Neural cell (in vitro differentiated cells): ENCODE measurements around the gene STXBP4. TPM values are rescaled to one million over a fixed set of nuclear protein-coding genes. Genes with fewer than 3 reads are reported as not detected.

Experiments
- H2AFZ ChIP-seq: fragments of 200-600, 300-800 bp; sonication (generic), shearing (Covaris generic); 2 replicates; pipeline ENCODE4 v1.6.0; 2014; ENCODE audit warnings: low read depth, mild to moderate bottlenecking, antibody characterized with exemption, low read length, moderate library complexity
- H3F3A ChIP-seq: fragments of 200-600 bp; shearing (Covaris generic); 2 replicates; pipeline ENCODE4 v1.6.1; 2016; ENCODE audit warnings: mild to moderate bottlenecking, moderate library complexity, mixed read lengths, antibody characterized with exemption, low read length; ENCODE audit not compliant: insufficient read depth, poor library complexity, severe bottlenecking
- H3K27ac ChIP-seq: fragments of 200-600, 300-800 bp; sonication (generic), shearing (Covaris generic); 2 replicates; pipeline ENCODE4 v1.5.1; 2014; ENCODE audit warnings: mild to moderate bottlenecking, low read length, moderate library complexity
- H3K27me3 ChIP-seq: fragments of 300-800, 200-600 bp; sonication (generic), shearing (Covaris generic); 2 replicates; pipeline ENCODE4 v1.6.0; 2014; ENCODE audit warnings: mild to moderate bottlenecking, low read depth, low read length, moderate library complexity; ENCODE audit not compliant: insufficient read depth
- H3K36me3 ChIP-seq: fragments of 300-800, 200-600 bp; sonication (generic), shearing (Covaris generic); 2 replicates; pipeline ENCODE4 v1.5.1; 2014; ENCODE audit warnings: mild to moderate bottlenecking, antibody characterized with exemption, low read length, moderate library complexity; ENCODE audit not compliant: insufficient read depth
- H3K4me2 ChIP-seq: fragments of 300-800, 200-600 bp; sonication (generic), shearing (Covaris generic); 2 replicates; pipeline ENCODE4 v1.6.0; 2014; ENCODE audit warnings: mild to moderate bottlenecking, low read length
- H3K4me3 ChIP-seq: fragments of 300-800, 200-600 bp; sonication (generic), shearing (Covaris generic); 2 replicates; pipeline ENCODE4 v1.5.1; 2014; ENCODE audit warnings: mild to moderate bottlenecking, low read length, moderate library complexity
- H3K79me2 ChIP-seq: fragments of 200-600 bp; shearing (Covaris generic); replicated peaks from 2 replicates; pipeline ENCODE4 v1.6.0; 2014; ENCODE audit warnings: mild to moderate bottlenecking, low read length, moderate library complexity; ENCODE audit not compliant: insufficient read depth
- H3K9ac ChIP-seq: fragments of 300-800, 200-600 bp; sonication (generic), shearing (Covaris generic); 2 replicates; pipeline ENCODE4 v1.6.1; 2016; ENCODE audit warnings: mild to moderate bottlenecking, low read length, mixed read lengths
- H3K9me2 ChIP-seq: fragments of 200-600 bp; shearing (Covaris generic); 2 replicates; pipeline ENCODE4 v1.6.1; 2016; ENCODE audit warnings: mild to moderate bottlenecking, low read length, mixed read lengths; ENCODE audit not compliant: insufficient read depth
- H3K9me3 ChIP-seq: fragments of 200-600, 300-800 bp; sonication (generic), shearing (Covaris generic); 2 replicates; pipeline ENCODE4 v1.6.1; 2016; ENCODE audit warnings: mild to moderate bottlenecking, mixed run types, low read length, moderate library complexity, mixed read lengths
- H4K20me1 ChIP-seq: fragments of 200-600 bp; shearing (Covaris generic); 2 replicates; pipeline ENCODE4 v1.6.1; 2016; ENCODE audit warnings: mild to moderate bottlenecking, mixed run types; ENCODE audit not compliant: insufficient read depth
- EP300 ChIP-seq: fragments of 450-650 bp; conservative IDR thresholded peaks from 2 replicates; pipeline ENCODE4 v1.6.1; 2014; ENCODE audit warnings: antibody characterized with exemption, mild to moderate bottlenecking, moderate library complexity; ENCODE audit not compliant: poor library complexity, severe bottlenecking
- EZH2 ChIP-seq: fragments of 200-600, 300-800 bp; shearing (Covaris generic), sonication (generic); IDR thresholded peaks from 2 replicates; pipeline ENCODE4 v1.6.1; 2014; ENCODE audit warnings: antibody characterized with exemption, low read length, borderline replicate concordance, mild to moderate bottlenecking; ENCODE audit not compliant: insufficient read depth, poor library complexity, severe bottlenecking
- MXI1 ChIP-seq: fragments of 450-650 bp; conservative IDR thresholded peaks from 2 replicates; pipeline ENCODE4 v1.6.1; 2014; ENCODE audit warnings: antibody characterized with exemption, mild to moderate bottlenecking; ENCODE audit not compliant: poor library complexity, severe bottlenecking
- POLR2AphosphoS5 ChIP-seq: IDR thresholded peaks from 2 replicates; pipeline ENCODE4 v1.6.1; 2012
- RAD21 ChIP-seq: fragments of 450-650 bp; conservative IDR thresholded peaks from 2 replicates; pipeline ENCODE4 v1.6.1; 2014; ENCODE audit warnings: antibody characterized with exemption, mild to moderate bottlenecking, moderate library complexity
- SMC3 ChIP-seq: fragments of 450-650 bp; conservative IDR thresholded peaks from 2 replicates; pipeline ENCODE4 v1.6.1; 2014; ENCODE audit warnings: antibody characterized with exemption, mild to moderate bottlenecking, moderate library complexity; ENCODE audit not compliant: poor library complexity
- TAF1 ChIP-seq: IDR thresholded peaks from 2 replicates; pipeline ENCODE4 v1.6.1; 2012; ENCODE audit warnings: low read depth
- polyA plus RNA-seq: library from polyadenylated mRNA; depleted of rRNA; stranded (reverse); fragments of >200 nt; gene quantifications from 2 replicates; pipeline ENCODE4 v1.2.3, GENCODE V29; 2014
- TF ChIP-seq, protein P1 (sequence below): IDR thresholded peaks from 2 replicates; pipeline ENCODE4 v1.6.1; 2012; ENCODE audit warnings: borderline replicate concordance
- TF ChIP-seq, protein P2 (sequence below): fragments of 450-650 bp; IDR thresholded peaks from 2 replicates; pipeline ENCODE4 v1.5.1; 2014; ENCODE audit warnings: antibody characterized with exemption, mild to moderate bottlenecking, moderate library complexity; ENCODE audit not compliant: poor library complexity, severe bottlenecking

The STXBP4 gene
- polyA plus RNA-seq, 1 donor from 2014 or later: 8.1 TPM

DNA sequence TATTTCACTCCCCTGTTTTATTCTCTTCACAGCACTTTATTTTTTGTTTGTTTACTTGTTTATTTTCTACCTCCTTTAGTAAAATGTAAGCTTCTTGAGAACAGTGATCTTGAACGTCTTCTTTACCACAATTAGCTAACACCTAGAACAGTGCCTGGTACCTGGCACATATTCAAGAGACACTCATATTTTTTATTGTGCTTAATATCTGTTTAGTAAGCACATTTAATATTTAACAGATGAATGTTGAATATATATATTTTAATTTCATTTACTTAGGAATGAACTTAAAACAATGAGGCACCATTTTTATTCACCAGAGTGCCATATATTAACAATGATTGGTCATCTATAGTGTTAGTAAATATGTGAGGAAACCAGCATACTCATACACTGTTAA is 130.2 kb downstream of the STXBP4 start:
- Histone ChIP-seq H3K27me3 (no peaks in the 10 kb centered on the region), H3K9me2 (no peaks in the 10 kb centered on the region), H3K4me3 (no peak overlapping the region), H3K27ac (no peak overlapping the region), H3K9me3 (no peaks in the 10 kb centered on the region), H3K79me2 (no peaks in the 10 kb centered on the region), H3K9ac (no peak overlapping the region), H3K36me3 (no peaks in the 10 kb centered on the region), H2AFZ (no peak overlapping the region), H3K4me2 (no peak overlapping the region), H3F3A (no peaks in the 10 kb centered on the region), H4K20me1 (no peaks in the 10 kb centered on the region)
- TF ChIP-seq MXI1 (no peak), RAD21 (no peak)

DNA sequence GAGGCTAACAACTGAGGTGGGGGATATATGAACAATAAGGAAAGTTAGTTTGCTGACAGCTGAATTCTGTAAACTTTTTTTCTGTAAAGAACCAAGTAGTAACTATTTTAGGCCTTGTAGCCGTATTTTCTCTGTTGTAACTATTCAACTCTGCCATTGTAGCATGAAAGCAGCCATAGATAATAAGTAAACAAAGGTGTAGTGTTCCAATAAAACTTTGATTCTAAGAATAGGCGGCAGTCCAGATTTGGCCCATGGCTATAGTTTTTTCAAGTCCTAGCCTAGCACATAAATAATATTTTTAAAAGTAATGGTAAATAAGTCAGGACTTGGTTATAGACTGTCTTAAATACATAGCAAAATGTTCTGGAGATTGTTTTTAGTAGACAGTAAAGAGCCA is 142.0 kb downstream of the STXBP4 start:
- Histone ChIP-seq H4K20me1 (no peaks in the 10 kb centered on the region), H3K4me3 (no peak overlapping the region), H3F3A (no peaks in the 10 kb centered on the region), H3K4me2 (no peak overlapping the region), H2AFZ (no peak overlapping the region), H3K27ac (no peak overlapping the region), H3K9me3 (no peaks in the 10 kb centered on the region), H3K9me2 (no peaks in the 10 kb centered on the region), H3K79me2 (no peaks in the 10 kb centered on the region), H3K9ac (no peak overlapping the region), H3K27me3 (no peaks in the 10 kb centered on the region), H3K36me3 (no peaks in the 10 kb centered on the region)
- TF ChIP-seq TAF1: no peak
- TF ChIP-seq EP300: no peak
- TF ChIP-seq MXI1: no peak
- TF ChIP-seq SMC3: no peak
- no peak for TF ChIP-seq POLR2AphosphoS5
- no peak for TF ChIP-seq EZH2
- TF ChIP-seq, protein P1, sequence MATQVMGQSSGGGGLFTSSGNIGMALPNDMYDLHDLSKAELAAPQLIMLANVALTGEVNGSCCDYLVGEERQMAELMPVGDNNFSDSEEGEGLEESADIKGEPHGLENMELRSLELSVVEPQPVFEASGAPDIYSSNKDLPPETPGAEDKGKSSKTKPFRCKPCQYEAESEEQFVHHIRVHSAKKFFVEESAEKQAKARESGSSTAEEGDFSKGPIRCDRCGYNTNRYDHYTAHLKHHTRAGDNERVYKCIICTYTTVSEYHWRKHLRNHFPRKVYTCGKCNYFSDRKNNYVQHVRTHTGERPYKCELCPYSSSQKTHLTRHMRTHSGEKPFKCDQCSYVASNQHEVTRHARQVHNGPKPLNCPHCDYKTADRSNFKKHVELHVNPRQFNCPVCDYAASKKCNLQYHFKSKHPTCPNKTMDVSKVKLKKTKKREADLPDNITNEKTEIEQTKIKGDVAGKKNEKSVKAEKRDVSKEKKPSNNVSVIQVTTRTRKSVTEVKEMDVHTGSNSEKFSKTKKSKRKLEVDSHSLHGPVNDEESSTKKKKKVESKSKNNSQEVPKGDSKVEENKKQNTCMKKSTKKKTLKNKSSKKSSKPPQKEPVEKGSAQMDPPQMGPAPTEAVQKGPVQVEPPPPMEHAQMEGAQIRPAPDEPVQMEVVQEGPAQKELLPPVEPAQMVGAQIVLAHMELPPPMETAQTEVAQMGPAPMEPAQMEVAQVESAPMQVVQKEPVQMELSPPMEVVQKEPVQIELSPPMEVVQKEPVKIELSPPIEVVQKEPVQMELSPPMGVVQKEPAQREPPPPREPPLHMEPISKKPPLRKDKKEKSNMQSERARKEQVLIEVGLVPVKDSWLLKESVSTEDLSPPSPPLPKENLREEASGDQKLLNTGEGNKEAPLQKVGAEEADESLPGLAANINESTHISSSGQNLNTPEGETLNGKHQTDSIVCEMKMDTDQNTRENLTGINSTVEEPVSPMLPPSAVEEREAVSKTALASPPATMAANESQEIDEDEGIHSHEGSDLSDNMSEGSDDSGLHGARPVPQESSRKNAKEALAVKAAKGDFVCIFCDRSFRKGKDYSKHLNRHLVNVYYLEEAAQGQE: no peak
- no peak for TF ChIP-seq RAD21
- TF ChIP-seq, protein P2, sequence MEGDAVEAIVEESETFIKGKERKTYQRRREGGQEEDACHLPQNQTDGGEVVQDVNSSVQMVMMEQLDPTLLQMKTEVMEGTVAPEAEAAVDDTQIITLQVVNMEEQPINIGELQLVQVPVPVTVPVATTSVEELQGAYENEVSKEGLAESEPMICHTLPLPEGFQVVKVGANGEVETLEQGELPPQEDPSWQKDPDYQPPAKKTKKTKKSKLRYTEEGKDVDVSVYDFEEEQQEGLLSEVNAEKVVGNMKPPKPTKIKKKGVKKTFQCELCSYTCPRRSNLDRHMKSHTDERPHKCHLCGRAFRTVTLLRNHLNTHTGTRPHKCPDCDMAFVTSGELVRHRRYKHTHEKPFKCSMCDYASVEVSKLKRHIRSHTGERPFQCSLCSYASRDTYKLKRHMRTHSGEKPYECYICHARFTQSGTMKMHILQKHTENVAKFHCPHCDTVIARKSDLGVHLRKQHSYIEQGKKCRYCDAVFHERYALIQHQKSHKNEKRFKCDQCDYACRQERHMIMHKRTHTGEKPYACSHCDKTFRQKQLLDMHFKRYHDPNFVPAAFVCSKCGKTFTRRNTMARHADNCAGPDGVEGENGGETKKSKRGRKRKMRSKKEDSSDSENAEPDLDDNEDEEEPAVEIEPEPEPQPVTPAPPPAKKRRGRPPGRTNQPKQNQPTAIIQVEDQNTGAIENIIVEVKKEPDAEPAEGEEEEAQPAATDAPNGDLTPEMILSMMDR: no peak

DNA sequence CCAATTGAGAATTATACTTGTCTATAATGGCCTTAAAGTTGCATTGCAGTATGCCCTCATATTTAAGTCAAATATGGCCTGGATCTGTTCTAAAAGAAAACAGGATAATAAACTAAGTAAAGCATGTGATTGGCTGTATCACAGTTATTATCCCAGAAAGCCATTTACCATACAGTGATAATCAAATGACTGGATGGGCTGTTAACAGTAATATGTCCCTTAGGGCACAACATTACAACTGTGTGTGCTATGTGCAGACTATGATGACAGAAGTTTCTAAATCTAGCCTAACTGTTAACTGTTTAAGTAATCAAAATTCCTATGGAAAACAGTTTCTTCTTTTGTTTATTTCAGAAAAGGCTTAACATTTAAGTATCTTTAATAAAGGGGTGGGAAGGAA is 145.7 kb downstream of the STXBP4 start:
- no peaks in the 10 kb centered on the region for H3K36me3 ChIP-seq
- H3K9me3 ChIP-seq: no peaks in the 10 kb centered on the region
- H3K4me3 ChIP-seq: no peak overlapping the region
- no peaks in the 10 kb centered on the region for H3K27me3 ChIP-seq
- no peak overlapping the region for H3K4me2 ChIP-seq
- no peak overlapping the region for H2AFZ ChIP-seq
- TF ChIP-seq TAF1: no peak
- TF ChIP-seq, protein P2: no peak
- no peak for TF ChIP-seq MXI1
- TF ChIP-seq POLR2AphosphoS5: no peak
- TF ChIP-seq SMC3: no peak
- TF ChIP-seq, protein P1: no peak
- TF ChIP-seq RAD21: no peak
- TF ChIP-seq EZH2: no peak
- TF ChIP-seq EP300: no peak
- no peaks in the 10 kb centered on the region for H3K79me2 ChIP-seq
- no peak overlapping the region for H3K27ac ChIP-seq
- H4K20me1 ChIP-seq: no peaks in the 10 kb centered on the region
- H3K9ac ChIP-seq: no peak overlapping the region
- no peaks in the 10 kb centered on the region for H3K9me2 ChIP-seq
- H3F3A ChIP-seq: no peaks in the 10 kb centered on the region
